T47D (cell line): ENCODE measurements around the gene SPATA46.

Experiments
- DNase-seq, 2 experiments: peaks; one replicate each; pipeline versions ENCODE4 v3.0.0 to v3.0.0-alpha.2; 2011 to 2012; ENCODE audit warnings: low read depth in 1 of 2, low spot score in 1 of 2
- JUND ChIP-seq: IDR thresholded peaks from 2 replicates; pipeline ENCODE4 v1.6.1; 2012; ENCODE audit warnings: low read depth
- in situ Hi-C: cut with HindIII; loops from 2 replicates; pipeline ENCODE4 v1.10.0; 2016; ENCODE audit warnings: low sequenced_read_pairs, low pct_unique_long_range_greater_than_20kb

SPATA46 gene

GRCh38 chr1:162405800-162406199 is 29.1 kb upstream of the SPATA46 start:
- in situ Hi-C loops = no loop called here
- no peak for DNase-seq
- no peak for TF ChIP-seq JUND

DNA sequence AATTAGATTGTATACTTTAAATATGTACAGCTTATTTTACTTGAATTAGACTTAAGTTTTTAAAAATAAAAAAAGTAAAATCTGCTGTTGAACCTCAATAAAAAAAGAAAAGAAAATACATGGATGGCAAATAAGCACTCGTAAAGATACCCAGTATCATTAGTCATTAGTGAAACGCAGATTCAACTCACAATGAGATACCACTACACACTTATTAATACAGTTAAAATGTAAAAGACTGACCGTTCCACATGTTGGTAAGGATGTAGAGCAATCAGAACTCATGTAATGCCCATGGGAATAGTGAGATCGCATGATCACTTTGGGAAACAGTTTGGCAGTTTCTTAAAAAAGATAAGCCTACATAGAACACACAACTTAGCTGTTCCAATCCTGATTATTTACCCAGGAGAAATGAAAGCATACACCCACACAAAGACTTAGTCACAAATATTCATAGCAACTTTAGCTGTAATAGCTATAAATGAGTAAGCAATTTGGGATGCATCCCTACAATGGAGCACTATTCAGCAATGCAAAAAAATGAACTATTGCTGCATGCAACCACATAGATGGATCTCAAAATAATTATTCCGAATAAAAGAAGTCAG is 28.0 kb upstream of the SPATA46 start:
- in situ Hi-C loops = no loop called here
- TF ChIP-seq JUND = no peak
- DNase-seq = no peak

DNA sequence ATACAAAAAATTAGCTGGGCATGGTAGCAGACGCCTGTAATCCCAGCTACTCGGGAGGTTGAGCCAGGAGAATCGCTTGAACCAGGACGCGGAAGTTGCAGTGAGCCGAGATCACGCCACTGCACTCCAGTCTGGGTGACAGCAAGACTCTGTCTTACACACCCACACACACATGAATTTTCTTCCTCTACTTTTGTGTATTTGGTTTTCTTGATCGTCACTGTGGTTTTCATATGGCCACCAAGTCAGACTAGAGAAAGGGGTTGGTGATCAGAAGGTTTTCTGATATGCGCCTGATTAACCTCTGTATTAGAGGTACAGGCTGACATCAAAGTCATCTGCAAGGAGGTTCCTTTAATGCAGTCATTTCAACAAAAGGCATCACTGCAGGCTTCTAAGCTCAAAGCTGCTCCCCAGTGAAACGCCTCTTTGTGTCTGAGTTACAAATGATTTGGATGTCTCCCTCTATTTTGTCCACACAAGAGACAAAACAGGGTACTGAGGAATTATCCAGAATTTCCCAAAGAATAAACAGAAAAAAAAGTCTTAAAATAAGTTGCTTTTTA is 24.2 kb upstream of the SPATA46 start:
- in situ Hi-C loops = no loop called here

DNA sequence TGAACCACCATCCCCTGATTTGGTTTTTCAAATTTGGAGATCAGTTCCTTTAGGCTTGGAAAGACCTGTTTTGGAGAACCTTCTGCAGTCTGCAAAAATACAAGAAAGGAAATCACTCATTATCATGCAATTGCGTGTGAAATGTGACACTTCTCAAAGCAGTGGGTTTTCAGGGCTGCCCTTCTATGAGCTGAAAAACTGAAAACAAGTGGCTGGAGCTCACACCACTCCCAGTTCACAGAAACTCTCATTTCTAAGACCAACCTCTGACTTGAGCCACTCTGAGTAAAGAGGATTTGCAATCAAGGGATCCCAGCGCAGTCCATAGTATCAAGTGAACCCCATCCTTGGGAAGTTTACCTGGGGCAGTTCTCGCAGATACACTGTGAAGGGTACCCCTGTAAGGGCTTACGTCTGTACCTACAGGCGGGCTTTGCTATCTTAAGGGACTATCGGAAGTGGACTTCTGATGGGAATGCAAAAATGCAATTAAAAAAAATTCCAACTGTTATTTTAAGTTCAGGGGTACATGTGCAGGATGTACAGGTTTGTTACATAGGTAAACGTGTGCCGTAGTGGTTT is 22.4 kb upstream of the SPATA46 start:
- TF ChIP-seq JUND = no peak
- DNase-seq = no peak
- in situ Hi-C loops = no loop called here

More for the DNA sequence above, 24.2 kb upstream of the SPATA46 start:
- DNase-seq = no peak
- no peak for TF ChIP-seq JUND

DNA sequence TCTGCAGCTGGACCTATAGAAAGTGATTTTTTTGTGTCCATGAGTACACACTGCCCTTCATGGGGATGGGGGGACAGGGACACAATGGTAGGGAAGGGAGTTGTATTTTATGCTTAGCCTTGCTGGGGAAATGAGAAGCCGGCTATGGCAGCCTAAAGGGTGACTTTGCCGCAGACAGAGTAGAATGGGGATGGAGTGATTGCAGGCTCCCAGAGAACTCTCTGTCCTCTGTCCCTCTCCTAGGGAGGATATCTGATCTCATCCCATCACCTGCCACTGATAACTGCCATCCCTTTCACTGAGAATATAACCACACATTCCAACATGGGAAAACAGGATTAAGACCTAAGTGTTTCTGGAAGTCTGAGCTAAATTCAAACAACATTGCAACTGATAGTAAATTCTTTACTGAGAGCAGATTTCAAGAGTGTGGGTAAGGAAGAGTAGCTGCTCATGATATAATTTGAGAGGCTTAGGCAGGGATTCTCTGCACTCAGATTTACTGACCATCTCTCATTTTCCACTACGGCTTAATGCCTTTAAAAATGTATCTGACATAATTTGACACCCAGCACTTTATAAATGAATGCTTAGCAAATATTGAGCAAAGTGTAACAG is 21.4 kb upstream of the SPATA46 start:
- in situ Hi-C loops = no loop called here
- DNase-seq = no peak
- no peak for TF ChIP-seq JUND

- DNase-seq = no peak
- in situ Hi-C loops = no loop called here
- TF ChIP-seq JUND = no peak
These were observed 20.4 kb upstream of the SPATA46 start for GRCh38 chr1:162397039-162397448.

- in situ Hi-C loops = no loop called here
- no peak for TF ChIP-seq JUND
- no peak for DNase-seq
These were observed 19.7 kb upstream of the SPATA46 start for GRCh38 chr1:162396201-162396906.

GRCh38 chr1:162391790-162392563 is 15.3 kb upstream of the SPATA46 start:
- DNase-seq = peak; percentile 46 to 68
- no peak for TF ChIP-seq JUND
- in situ Hi-C loops = no loop called here

DNA sequence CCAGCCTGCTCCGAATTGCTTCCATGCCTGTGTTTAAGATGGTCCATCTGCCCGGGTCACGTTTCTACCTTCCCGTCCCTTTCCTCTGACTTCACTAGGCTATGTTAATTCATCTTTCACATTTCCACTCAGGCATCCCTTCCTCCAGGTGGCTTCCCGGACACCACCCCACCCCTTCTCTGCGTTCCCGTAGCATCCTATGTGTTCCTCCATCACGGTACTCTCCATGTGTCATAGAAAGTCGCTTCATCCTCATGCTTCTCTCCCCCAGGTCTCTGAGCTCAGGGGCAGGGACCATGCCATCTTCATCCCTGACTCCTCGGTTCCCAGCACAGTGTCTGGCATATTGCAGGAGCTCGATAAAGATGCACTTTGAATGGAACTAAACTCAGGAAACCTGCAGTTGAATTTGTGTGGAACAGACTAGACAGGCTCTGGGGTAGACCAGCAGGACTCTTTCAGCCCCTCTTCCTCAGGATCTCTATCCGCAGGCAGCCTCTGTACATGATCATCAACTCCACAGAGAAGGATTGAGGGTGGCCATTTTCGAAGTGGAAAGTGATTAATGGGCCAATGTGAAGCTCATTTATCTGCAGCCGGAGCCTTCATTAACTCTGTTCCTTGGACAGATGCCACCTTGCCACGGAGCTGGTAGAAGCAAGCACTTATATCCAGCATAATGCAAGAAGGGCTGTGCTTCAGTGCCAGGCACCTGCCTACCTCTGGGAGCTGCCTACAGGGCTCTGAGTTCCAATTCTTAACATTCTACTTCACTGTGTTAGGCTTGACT is 13.9 kb upstream of the SPATA46 start:
- in situ Hi-C loops = no loop called here
- DNase-seq = no peak
- TF ChIP-seq JUND = no peak

DNA sequence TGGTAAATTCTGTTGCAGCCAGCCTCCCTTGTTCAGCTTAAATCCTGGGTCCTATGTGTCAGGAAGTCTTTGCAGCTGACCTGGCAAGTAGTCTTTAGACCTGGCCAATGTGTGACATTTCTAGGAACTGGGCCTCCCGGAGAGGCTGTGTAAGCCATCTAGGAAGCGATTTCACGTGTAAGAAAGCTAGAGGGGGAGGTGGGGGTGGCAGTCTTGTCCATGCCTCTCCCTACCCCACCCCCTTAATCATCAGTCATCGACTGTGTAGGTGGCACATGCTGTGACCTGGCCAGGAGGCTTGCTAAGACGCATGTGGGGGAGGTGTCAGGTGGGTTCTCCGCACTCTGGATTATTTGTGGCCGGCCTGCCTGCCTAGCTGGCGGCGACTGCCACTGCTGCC is 13.3 kb upstream of the SPATA46 start:
- DNase-seq = no peak
- in situ Hi-C loops = no loop called here
- TF ChIP-seq JUND = no peak

- in situ Hi-C loops = no loop called here
- TF ChIP-seq JUND = no peak
- no peak for DNase-seq
These were observed 12.6 kb upstream of the SPATA46 start for GRCh38 chr1:162389021-162389818.
